Measurements from ENCODE around the gene GRIP2.

GRCh38 chr3:14570864-14571263 is 30.7 kb upstream of the GRIP2 start:
- TF ChIP-seq CTCF (IDR thresholded peaks at IDR 0.05) (no peak), POLR2A (IDR thresholded peaks at IDR 0.05) (no peak), EP300 (IDR thresholded peaks at IDR 0.05) (no peak)

All from ovary (tissue), 3 donors.